HG02840 (cell line): Measurements from ENCODE around the gene TRIM58.

Experiments
- ATAC-seq: cut with Tn5 transposase; IDR thresholded peaks from one replicate; pipeline ENCODE4 v1.9.1; 2021; ENCODE audit warnings: mild to moderate bottlenecking, moderate library complexity, moderate number of reproducible peaks; ENCODE audit not compliant: unreplicated experiment, low FRiP score

TRIM58 gene, protein sequence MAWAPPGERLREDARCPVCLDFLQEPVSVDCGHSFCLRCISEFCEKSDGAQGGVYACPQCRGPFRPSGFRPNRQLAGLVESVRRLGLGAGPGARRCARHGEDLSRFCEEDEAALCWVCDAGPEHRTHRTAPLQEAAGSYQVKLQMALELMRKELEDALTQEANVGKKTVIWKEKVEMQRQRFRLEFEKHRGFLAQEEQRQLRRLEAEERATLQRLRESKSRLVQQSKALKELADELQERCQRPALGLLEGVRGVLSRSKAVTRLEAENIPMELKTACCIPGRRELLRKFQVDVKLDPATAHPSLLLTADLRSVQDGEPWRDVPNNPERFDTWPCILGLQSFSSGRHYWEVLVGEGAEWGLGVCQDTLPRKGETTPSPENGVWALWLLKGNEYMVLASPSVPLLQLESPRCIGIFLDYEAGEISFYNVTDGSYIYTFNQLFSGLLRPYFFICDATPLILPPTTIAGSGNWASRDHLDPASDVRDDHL

GRCh38 chr1:247857069-247857984, at the start of gene TRIM58:
Gene TRIM58 (plus strand): TSS chr1:247857187. CDS start chr1:247857247, 60 bp downstream.
- ATAC-seq = no peak

DNA sequence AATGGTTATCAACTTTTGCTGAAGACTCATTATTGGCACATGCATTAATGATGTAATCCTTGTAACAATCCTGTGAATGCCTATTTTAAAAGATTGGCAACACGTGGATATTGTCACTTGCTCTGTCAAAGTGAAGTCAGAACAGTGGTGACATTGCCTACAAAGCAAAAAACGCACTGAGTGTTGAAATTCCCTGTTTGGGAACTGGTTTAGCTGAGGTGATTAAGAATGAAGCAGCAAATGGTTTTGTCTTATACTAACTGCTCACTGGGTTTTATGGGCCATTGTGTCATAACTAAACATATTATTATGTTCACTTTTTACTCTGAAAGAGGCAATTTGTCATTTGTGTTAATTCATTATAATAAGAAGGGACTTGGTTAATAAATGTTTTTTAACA, 44.4 kb upstream of the TRIM58 start:
- no peak for ATAC-seq

DNA sequence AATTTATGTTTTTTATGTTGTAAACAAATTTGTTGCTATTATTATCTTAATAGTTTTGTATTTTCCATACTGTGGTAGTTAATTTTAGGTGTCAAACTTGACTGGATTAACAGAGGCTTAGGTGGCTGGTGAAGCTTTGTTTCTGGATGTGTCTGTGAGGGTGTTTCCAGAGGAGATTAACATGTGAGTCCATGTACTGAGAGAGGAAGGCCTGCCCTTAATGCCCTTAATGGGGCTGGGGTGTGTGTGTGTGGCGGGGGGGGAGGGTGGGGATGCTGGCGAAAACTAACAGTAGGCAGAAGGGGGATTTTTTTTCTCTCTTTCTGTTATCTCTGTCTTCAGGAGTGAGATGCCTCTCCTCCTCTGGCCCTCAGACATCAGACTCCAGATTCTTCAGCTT, 34.9 kb upstream of the TRIM58 start:
- ATAC-seq = no peak

DNA sequence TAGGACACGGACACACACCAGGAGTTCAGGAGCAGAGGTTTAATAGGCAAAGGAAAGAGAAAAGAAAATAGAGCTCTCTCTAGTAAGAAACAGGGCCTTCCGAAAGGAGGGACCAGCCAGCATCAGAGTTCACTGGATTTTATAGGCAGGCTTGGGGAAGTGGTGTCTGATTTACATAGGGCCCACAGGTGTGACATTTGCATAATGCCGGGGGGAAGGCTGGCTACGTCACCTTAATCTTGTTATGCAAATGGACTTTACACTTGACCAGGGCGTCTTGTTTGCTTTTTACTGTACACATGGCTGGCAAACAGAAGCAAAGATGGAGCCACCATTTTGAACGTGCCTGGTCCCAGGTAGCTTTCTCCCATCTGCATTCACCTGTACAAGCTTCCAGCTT, 33.0 kb upstream of the TRIM58 start, which contains the start of gene OR14A16:
Gene OR14A16 (minus strand): TSS at position 97 of the 400 bp plus-strand sequence. CDS start 8,390 bp downstream, outside the sequence.
- no peak for ATAC-seq

GRCh38 chr1:247825362-247825761, 31.6 kb upstream of the TRIM58 start:
- no peak for ATAC-seq

- no peak for ATAC-seq
These were observed 27.3 kb upstream of the TRIM58 start for GRCh38 chr1:247829656-247830055.

DNA sequence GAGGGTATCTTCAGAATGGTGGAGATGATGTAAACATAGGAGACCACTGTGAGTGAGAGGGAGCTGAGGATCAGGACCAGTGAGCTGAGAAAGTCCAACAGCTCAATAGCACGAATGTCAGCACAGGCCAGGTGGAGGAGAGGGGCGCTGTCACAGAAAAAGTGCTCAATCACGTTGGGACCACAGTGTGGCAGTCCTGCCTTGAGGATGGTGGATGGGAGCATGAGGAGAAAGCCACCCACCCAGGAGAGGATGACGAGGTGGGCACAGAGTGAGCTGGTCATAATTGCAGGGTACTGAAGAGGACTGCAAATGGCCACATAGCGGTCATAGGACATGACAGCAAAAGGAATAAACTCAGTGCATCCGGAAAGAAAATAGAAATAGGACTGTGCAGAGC, 23.4 kb upstream of the TRIM58 start:
- no peak for ATAC-seq

- no peak for ATAC-seq
These were observed 16.2 kb upstream of the TRIM58 start for GRCh38 chr1:247840818-247841217.

GRCh38 chr1:247841796-247842195, 15.2 kb upstream of the TRIM58 start, which contains the start of gene OR11L1:
Gene OR11L1 (minus strand): TSS chr1:247841896. CDS start chr1:247841896, 0 bp downstream.
- no peak for ATAC-seq

GRCh38 chr1:247843411-247843810, 13.6 kb upstream of the TRIM58 start:
- ATAC-seq = no peak

GRCh38 chr1:247845011-247845692, 11.8 kb upstream of the TRIM58 start:
- ATAC-seq = no peak

DNA sequence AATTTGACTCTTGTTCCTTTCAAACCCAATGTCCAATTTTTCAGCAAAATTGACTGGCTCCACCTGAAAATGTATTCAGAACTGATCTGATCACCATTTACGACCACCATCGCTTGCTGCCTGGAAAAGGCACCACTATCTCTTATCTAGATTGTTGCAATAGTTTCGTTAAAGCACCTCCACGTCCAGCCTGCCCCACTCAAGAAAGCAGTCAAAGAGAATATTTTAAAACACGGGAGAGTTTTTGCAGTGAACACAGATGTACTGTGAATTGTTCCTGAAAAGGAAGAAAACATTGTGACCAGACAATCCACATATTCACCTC, 11.3 kb upstream of the TRIM58 start:
- ATAC-seq = no peak

- no peak for ATAC-seq
These were observed 8.6 kb upstream of the TRIM58 start for GRCh38 chr1:247848346-247848745.

GRCh38 chr1:247849616-247850015, 7.4 kb upstream of the TRIM58 start:
- ATAC-seq = no peak

- no peak for ATAC-seq
These were observed 2.0 kb upstream of the TRIM58 start for GRCh38 chr1:247854899-247855545.

- ATAC-seq = no peak
These were observed 1.1 kb upstream of the TRIM58 start for GRCh38 chr1:247855911-247856310.

DNA sequence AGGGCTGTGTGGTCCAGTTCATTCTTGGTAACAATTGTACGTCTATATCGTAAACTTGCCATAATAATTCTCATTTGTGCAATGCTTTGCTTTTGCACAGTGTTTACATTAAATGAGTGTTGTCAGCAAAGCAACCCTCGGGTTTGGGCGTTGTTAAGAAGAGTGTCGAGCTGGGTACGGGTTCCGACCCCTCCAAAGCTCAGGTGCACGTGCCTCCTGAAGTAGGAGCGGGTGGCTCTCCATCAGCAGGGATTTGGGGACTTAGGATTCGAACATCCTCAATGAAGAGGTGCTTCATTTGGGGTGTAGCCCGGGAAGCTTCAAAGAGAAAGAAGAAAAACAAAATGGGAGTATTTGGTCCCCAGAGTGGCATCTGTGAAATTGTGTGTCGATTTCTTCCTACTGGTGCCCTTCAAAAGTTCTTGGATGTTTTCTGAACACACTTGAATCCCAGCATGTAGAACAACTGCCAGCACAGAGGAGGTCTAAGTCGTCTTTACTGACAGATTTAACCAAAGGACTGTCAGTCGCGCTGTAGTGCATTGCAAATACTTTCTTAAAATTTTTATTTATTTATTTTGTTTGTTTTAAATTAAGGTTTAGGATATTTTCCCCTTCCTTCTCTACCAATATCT, 1.1 kb downstream of the TRIM58 start:
- no peak for ATAC-seq

GRCh38 chr1:247862756-247863155, 5.8 kb downstream of the TRIM58 start:
- ATAC-seq = no peak

GRCh38 chr1:247864644-247865043, 7.7 kb downstream of the TRIM58 start:
- no peak for ATAC-seq

- no peak for ATAC-seq
These were observed 8.4 kb downstream of the TRIM58 start for GRCh38 chr1:247865416-247865815.
